TTC549 (cell line): ENCODE results near the gene PTX4.

Experiments used
- FAIRE-seq: peaks from 2 replicates; lab custom pipeline; 2012; peaks lifted over from hg19 to GRCh38; lab: Jason Lieb, UNC

Gene PTX4

GRCh38 chr16:1499756-1500464 lies 11.2 kb upstream of the PTX4 start:
- no peak for FAIRE-seq

DNA sequence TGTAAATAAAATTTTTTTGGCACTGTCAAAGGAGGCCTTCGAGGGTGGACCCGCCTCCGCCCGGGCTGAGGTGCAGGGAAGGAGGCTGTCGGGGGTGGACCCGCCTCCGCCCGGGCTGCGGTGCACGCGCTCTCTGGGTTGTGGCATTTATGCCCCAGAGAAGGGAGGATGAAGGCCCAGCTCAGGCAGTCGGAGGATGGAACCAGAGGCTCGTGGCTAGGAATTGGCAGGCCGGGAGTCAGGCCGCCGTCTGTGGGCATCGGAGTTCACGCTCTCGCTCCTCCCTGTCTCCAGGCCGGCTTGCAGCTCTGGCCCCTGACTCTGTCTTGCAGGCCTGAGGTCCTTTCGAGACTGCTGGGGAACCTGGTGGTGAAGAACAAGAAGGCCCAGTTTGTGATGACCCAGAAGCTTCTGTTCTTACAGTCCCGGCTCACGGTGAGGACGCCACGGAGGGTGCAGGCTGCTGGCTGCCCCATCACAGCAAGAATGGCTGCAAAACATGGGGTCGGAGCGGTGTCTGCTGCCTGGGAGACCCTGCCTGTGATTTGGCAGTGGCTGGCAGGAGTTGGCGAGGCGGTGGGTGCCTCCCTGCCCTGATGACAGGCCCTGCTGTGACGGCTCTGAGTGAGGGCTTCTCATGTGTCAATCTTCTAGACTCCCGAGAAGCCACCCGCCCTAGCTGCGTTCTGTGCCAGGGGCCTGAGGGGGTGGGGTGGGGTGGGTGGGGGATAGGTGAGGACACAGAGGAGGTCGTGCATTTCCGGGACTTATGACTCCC lies 10.3 kb upstream of the PTX4 start:
- FAIRE-seq, result no peak

DNA sequence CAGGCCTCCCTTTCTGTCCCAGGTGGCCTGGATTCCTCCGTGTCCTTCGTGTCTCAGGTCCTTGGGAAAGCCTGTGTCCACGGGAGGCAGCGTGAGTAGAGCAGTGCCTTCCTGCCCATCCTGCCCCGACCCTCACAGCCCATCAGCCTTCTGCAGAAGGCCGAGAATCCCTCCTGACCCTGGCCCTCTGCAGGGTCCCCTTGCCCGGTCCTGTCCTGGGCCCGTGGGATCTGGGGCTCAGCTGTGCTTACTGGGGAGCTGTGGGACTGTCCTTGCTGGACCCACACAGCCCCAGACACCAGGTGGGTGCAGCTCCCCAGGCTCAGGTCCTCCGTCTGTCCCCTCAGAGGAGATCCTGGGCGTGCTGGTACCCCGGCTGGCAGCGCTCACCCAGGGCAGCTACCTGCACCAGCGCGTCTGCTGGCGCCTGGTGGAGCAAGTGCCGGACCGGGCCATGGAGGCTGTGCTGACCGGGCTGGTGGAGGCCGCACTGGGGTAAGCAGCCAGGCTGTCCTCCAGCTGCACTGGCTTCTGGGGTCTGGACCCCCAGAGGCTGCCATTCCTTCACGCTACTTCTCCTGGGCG lies 8.4 kb upstream of the PTX4 start:
- FAIRE-seq, result no peak

DNA sequence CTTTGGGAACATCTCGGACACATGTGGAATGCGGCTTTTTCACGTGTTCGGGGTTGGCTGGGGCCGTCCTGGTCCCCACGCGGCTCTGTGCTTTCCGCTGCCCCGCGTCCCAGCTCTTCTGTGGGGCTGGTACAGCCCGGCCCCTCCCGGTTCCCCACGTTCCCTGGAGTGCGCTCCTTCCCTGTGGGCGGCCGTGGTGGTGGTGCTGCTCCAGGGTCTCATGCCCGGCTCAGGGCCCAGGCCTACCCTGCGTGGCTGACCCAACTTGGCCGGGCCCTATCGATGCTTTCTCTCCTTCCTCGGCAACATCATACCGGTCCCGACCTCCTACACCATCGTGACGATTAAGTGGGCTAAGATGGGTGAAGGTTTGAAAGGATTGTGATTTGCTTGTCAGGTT lies 7.7 kb upstream of the PTX4 start:
- FAIRE-seq, result no peak

- no peak for FAIRE-seq
Measured at GRCh38 chr16:1495889-1496262, 7.1 kb upstream of the PTX4 start.

DNA sequence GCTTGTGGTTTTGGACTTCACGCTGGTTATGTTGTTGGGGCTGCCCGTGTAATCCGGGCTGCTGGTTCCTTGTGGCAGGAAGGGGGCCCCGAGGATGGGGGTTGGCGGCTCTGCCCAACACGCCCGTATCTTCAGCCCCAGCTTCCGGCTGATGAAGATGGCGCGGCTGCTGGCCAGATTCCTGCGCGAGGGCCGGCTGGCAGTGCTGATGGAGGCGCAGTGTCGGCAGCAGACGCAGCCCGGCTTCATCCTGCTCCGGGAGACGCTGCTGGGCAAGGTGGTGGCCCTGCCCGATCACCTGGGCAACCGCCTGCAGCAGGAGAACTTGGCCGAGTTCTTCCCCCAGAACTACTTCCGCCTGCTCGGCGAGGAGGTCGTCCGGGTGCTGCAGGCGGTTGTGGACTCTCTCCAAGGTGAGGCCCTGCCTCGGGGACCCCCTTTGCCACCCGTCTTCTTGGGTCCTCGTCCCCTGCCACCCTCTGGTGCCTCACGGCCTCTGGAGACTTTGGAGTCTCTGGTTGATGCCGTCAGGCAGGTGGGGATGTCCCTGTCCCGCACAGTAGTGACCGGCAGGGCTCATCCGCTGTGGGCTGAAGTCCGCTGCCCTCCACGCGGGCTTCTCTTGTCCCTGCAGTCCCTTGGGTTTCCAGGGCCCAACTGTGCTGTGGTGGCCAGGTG lies 6.6 kb upstream of the PTX4 start:
- no peak for FAIRE-seq

- no peak for FAIRE-seq
Measured at GRCh38 chr16:1494711-1495110, 6.0 kb upstream of the PTX4 start.

GRCh38 chr16:1494129-1494640 lies 5.4 kb upstream of the PTX4 start:
- no peak for FAIRE-seq

DNA sequence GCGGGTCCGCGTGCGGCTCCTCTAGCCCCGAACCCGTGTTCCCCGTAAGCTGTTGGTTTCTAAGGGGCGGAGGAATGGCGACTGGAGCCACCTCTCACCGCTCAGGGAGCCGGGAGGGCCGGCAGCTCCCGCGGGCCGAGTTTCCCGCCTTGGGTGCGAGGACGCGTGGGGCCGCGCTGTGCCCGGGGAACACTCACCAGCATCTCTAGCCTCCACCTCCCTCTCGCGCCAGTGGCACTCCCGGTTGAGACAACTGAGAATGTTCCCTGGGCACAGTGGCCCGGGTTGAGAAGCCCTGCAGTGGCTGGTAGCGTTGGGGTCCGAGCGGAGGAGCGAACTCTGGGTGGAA lies 5.0 kb upstream of the PTX4 start:
- FAIRE-seq, result no peak

- FAIRE-seq, result no peak
Measured at GRCh38 chr16:1492923-1493745, 4.4 kb upstream of the PTX4 start, which contains the start of gene TELO2. TSS of gene TELO2 (plus strand) at chr16:1493360. CDS start at chr16:1494282, 922 bp downstream.

- no peak for FAIRE-seq
Measured at GRCh38 chr16:1492082-1492922, 3.6 kb upstream of the PTX4 start.

DNA sequence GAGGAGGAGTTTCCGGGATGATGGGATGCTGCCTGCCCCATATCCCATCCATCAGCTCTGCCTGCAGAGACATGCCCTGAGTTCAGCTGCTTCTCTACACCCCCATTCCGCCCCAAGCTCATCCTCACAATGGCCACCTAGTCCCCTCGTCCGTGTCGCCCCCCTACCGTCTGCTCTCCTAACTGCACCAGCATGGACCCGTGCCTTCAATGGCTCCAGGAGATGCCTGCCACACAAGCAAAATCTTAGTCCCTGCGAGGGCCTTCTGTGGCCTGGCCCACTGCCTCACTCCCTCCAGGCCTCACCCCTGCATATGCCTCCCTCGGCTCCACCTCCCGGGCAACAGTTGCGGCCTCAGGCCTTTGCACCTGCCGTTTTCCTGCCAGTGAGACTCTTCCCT lies 2.6 kb upstream of the PTX4 start:
- no peak for FAIRE-seq

DNA sequence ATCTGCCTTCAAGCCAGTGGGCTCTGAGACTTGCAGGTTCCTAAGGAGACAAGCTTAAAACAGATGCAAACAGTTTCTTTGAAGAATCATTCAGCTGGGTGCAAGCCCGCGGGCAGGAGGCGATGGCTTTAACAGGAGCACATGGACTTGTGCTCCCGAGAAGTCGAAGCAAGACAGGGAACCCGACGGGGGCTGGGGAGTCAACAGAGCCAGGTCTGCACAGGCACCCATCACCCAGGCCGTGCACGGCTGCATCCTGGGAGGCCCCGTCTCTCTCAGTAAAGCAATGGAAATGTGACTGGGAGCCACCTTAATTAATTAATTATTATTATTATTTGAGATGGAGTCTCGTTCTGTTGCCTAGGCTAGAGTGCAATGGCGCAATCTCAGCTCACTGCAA lies 333 bp upstream of the PTX4 start:
- FAIRE-seq, result no peak

- FAIRE-seq, result no peak
Measured at GRCh38 chr16:1488054-1488601, 616 bp downstream of the PTX4 start.

GRCh38 chr16:1487395-1488053 lies 1.2 kb downstream of the PTX4 start:
- FAIRE-seq, result no peak

DNA sequence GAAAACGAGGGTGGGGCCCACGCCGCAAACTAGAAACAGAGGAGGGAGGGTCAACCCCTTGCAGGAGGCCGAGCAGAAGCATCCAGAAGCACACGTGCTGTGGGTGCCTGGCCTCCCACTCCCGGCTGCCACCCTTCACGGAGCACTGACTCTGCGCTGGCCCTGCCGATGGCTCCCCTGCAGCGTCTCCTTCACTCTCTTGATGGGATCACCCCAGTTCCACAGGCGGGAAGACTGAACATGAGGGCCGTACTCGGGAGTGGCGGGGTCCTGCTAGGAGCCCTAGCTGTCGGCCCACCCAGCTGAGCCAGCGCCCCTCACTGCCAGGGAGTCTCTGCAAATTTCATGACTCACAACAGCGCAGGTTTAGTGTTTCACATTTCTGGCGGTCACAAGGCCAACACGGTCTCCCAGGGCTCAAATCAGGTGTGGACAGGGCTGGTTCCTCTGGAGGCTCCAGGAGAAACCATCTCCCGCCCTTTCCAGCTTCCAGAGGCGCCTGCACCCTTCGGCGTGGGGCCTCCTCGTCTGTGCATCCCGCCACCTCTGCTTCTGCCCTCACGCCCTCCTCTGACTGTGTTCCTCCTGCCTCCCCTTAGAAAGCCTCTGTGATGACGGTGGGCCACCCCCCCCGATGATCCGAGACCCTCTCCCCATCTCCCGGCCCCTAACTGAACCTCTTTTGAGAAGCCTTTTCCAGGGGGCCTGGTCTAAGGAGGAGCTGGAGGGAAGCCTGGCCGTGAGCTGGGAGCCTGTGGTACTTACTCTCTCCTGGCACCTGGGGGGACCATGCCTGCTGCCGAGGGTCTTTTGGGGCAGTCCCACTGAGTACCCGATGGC lies 2.0 kb downstream of the PTX4 start:
- FAIRE-seq, result no peak

GRCh38 chr16:1485847-1486496 lies 2.8 kb downstream of the PTX4 start:
- FAIRE-seq, result no peak
